GM12878 (cell line): ENCODE measurements around the gene GLT6D1. TPM values are rescaled to one million over a fixed set of nuclear protein-coding genes. Genes with fewer than 3 reads are reported as not detected.

Experiments used
- ATAC-seq: fragments of 200-7000 bp; cut with Tn5 transposase; 3 replicates; pipeline ENCODE4 v1.9.1; 2020; ENCODE audit warnings: mild to moderate bottlenecking, moderate library complexity
- BruUV-seq: library from RNA; stranded (reverse); fragments of 400-500 nt; replicated peaks from 2 replicates; lab custom pipeline; 2021; lab: Mats Ljungman, UMichigan
- CTCF ChIA-PET: fragments of 300-600 bp; sonication (Branson Sonifier 250); formaldehyde crosslinking; extraction: SDS; loops from one replicate; lab custom pipeline; 2021; ENCODE audit warnings: inconsistent platforms; lab: Yijun Ruan, JAX
- POLR2A ChIA-PET: fragments of 350-600 bp; formaldehyde crosslinking; extraction: SDS; loops from one replicate; lab custom pipeline; 2021; ENCODE audit warnings: inconsistent platforms; lab: Charles Lee
- RAD21 ChIA-PET: fragments of 300-600 bp; sonication (Branson Sonifier 250); formaldehyde crosslinking; loops from one replicate; lab custom pipeline; 2023; ENCODE audit warnings: antibody characterized with exemption; ENCODE audit not compliant: unreplicated experiment; lab: Charles Lee
- SMC1A ChIA-PET: fragments of 300-600 bp; sonication (Branson Sonifier 250); formaldehyde crosslinking; loops from one replicate; lab custom pipeline; 2023; ENCODE audit not compliant: unreplicated experiment, uncharacterized antibody; lab: Charles Lee
- DNase-seq: peaks from one replicate; pipeline ENCODE4 v3.0.0-alpha.2; 2011; ENCODE audit warnings: low read depth, low spot score
- FAIRE-seq: peaks from 3 replicates; lab custom pipeline; 2011; peaks lifted over from hg19 to GRCh38; lab: Jason Lieb, UNC
- H2AFZ ChIP-seq: 2 replicates; pipeline ENCODE4 v1.6.0; 2011; ENCODE audit warnings: low read depth, low read length, control low read depth; ENCODE audit not compliant: control insufficient read depth
- H3K27ac ChIP-seq: 2 replicates; pipeline ENCODE4 v1.5.1; 2011; ENCODE audit warnings: control low read depth; ENCODE audit not compliant: control insufficient read depth, insufficient read depth
- H3K27me3 ChIP-seq, 2 experiments: replicated peaks in 1 of 2; 2 replicates each; pipeline versions ENCODE4 v1.6.0 to v1.6.1; 2011; ENCODE audit warnings: low read length in 1 of 2; ENCODE audit not compliant: control insufficient read depth in 2 of 2, insufficient read depth in 2 of 2
- H3K36me3 ChIP-seq, 2 experiments: 2 replicates each; pipeline ENCODE4 v1.5.1; 2011; ENCODE audit warnings: low read length in 1 of 2; ENCODE audit not compliant: control insufficient read depth in 2 of 2, insufficient read depth in 2 of 2
- H3K4me1 ChIP-seq: 2 replicates; pipeline ENCODE4 v1.6.1; 2011; ENCODE audit warnings: mild to moderate bottlenecking, low read length, moderate library complexity, mixed read lengths; ENCODE audit not compliant: control insufficient read depth, insufficient read depth
- H3K4me2 ChIP-seq: 2 replicates; pipeline ENCODE4 v1.6.0; 2011; ENCODE audit warnings: control low read depth; ENCODE audit not compliant: control insufficient read depth, insufficient read depth
- H3K4me3 ChIP-seq: fragments of 200-600 bp; sonication (generic); 2 replicates; pipeline ENCODE4 v1.5.1; 2016
- H3K79me2 ChIP-seq: 2 replicates; pipeline ENCODE4 v1.6.0; 2011; ENCODE audit warnings: low read length; ENCODE audit not compliant: control insufficient read depth, insufficient read depth
- H3K9ac ChIP-seq: 2 replicates; pipeline ENCODE4 v1.8.0; 2011; ENCODE audit warnings: low read length, control low read depth, mixed read lengths; ENCODE audit not compliant: control insufficient read depth, insufficient read depth
- H3K9me3 ChIP-seq: replicated peaks from 3 replicates; pipeline ENCODE4 v1.5.1; 2011; ENCODE audit warnings: mild to moderate bottlenecking, low read length; ENCODE audit not compliant: control insufficient read depth, insufficient read depth
- H4K20me1 ChIP-seq: 2 replicates; pipeline ENCODE4 v1.6.0; 2011; ENCODE audit not compliant: control insufficient read depth, insufficient read depth
- ESRRA ChIP-seq: IDR thresholded peaks from 2 replicates; pipeline ENCODE4 v1.6.1; 2012; ENCODE audit warnings: mild to moderate bottlenecking, low read length, improper control_type of control experiment
- GABPA ChIP-seq: IDR thresholded peaks from 2 replicates; pipeline ENCODE4 v1.6.1; 2014; ENCODE audit warnings: antibody characterized with exemption, low read depth, mild to moderate bottlenecking, inconsistent platforms
- GATAD2B ChIP-seq: fragments of 450-650 bp; conservative IDR thresholded peaks from 2 replicates; pipeline ENCODE4 v1.6.1; 2017; ENCODE audit warnings: low read depth, mild to moderate bottlenecking, moderate library complexity
- IKZF1 ChIP-seq: fragments of 450-650 bp; conservative IDR thresholded peaks from 2 replicates; pipeline ENCODE4 v1.6.1; 2017; ENCODE audit warnings: antibody characterized with exemption, mild to moderate bottlenecking
- MTA3 ChIP-seq: IDR thresholded peaks from 2 replicates; pipeline ENCODE4 v1.6.1; 2012; ENCODE audit warnings: low read length, inconsistent platforms, borderline replicate concordance
- PAX5 ChIP-seq: IDR thresholded peaks from 2 replicates; pipeline ENCODE4 v1.6.1; 2011; ENCODE audit warnings: low read depth, low read length, borderline replicate concordance
- PML ChIP-seq: IDR thresholded peaks from 2 replicates; pipeline ENCODE4 v1.6.1; 2012; ENCODE audit warnings: low read length, inconsistent platforms
- POLR2AphosphoS2 ChIP-seq: IDR thresholded peaks from 2 replicates; pipeline ENCODE4 v1.6.1; 2011; ENCODE audit warnings: low read depth, mild to moderate bottlenecking, low read length, improper control_type of control experiment, moderate library complexity
- RAD21 ChIP-seq: IDR thresholded peaks from 2 replicates; pipeline ENCODE4 v1.6.1; 2011; ENCODE audit warnings: mild to moderate bottlenecking, low read depth, low read length, moderate library complexity; ENCODE audit not compliant: insufficient read depth
- RB1 ChIP-seq: fragments of 450-650 bp; formaldehyde crosslinking; IDR thresholded peaks from 2 replicates; pipeline ENCODE4 v1.6.1; 2017; ENCODE audit warnings: mild to moderate bottlenecking, borderline replicate concordance
- RBBP5 ChIP-seq: fragments of 200-600 bp; sonication (generic); conservative IDR thresholded peaks from 2 replicates; pipeline ENCODE4 v1.6.1; 2016
- RCOR1 ChIP-seq: conservative IDR thresholded peaks from 2 replicates; pipeline ENCODE4 v1.6.1; 2012; ENCODE audit warnings: low read depth, low read length, improper control_type of control experiment
- RELA ChIP-seq: fragments of 450-650 bp; IDR thresholded peaks from 2 replicates; pipeline ENCODE4 v1.8.0; 2014; ENCODE audit warnings: borderline replicate concordance; ENCODE audit not compliant: partially characterized antibody
- SIN3A ChIP-seq: IDR thresholded peaks from 2 replicates; pipeline ENCODE4 v1.6.1; 2012; ENCODE audit warnings: low read depth, low read length, improper control_type of control experiment
- SIX5 ChIP-seq: IDR thresholded peaks from 2 replicates; pipeline ENCODE4 v1.6.1; 2011; ENCODE audit warnings: mild to moderate bottlenecking, low read depth, low read length, moderate library complexity; ENCODE audit not compliant: severe bottlenecking
- SREBF1 ChIP-seq: IDR thresholded peaks from 2 replicates; pipeline ENCODE4 v1.6.1; 2012; ENCODE audit warnings: mild to moderate bottlenecking, low read length
- WRNIP1 ChIP-seq: IDR thresholded peaks from 2 replicates; pipeline ENCODE4 v1.6.1; 2011; ENCODE audit warnings: low read depth, low read length, improper control_type of control experiment, borderline replicate concordance
- ZNF384 ChIP-seq: IDR thresholded peaks from 2 replicates; pipeline ENCODE4 v1.6.1; 2012; ENCODE audit warnings: low read depth, mild to moderate bottlenecking, low read length, improper control_type of control experiment, borderline replicate concordance
- WGBS: methylation state at CpG from one replicate; pipeline ENCODE4 v1.1.6; 2016; ENCODE audit warnings: low lambda C conversion rate; ENCODE audit not compliant: insufficient replicate concordance, insufficient coverage; ENCODE audit errors: missing lambda C conversion rate; 5-methylcytosine and 5-hydroxymethylcytosine counted together
- in situ Hi-C: fragments of 300-500 bp; cut with MboI; formaldehyde crosslinking; loops from 9 replicates; pipeline ENCODE4 v1.14.3; 2018; ENCODE audit warnings: mixed read lengths
- intact Hi-C: fragments of 100-400 bp; cut with micrococcal nuclease; formaldehyde crosslinking; loops from one replicate; pipeline ENCODE4 v1.14.2; 2022; ENCODE audit not compliant: unreplicated experiment
- polyA plus RNA-seq, 11 experiments: library from polyadenylated mRNA; depleted of rRNA in 4 of 11; unstranded in 6 of 11; stranded (reverse) in 5 of 11; fragments of >200 nt; fragmentation: Nextera tagmentation in 4 of 11; fragmentation: Illumina TruSeq in 1 of 11; extraction: Ambion mirVana in 4 of 11; extraction: Trizol in 1 of 11; gene quantifications; 1 replicate in 1 of 11; 2 replicates in 10 of 11; pipeline versions ENCODE4 v1.2.1 to v1.2.3, GENCODE V29; 2011 to 2016; ENCODE audit warnings: inconsistent platforms in 2 of 11, missing spikeins in 2 of 11, low read depth in 1 of 11
- total RNA-seq, 4 experiments: library from RNA; depleted of rRNA in 3 of 4; stranded (reverse); fragments of >200 nt in 3 of 4; fragmentation: Illumina TruSeq in 1 of 4; extraction: Trizol in 1 of 4; gene quantifications; 2 replicates each; pipeline versions ENCODE4 v1.2.1 to v1.2.3, GENCODE V29; 2013 to 2021

GLT6D1 gene
- total and polyA plus RNA-seq, 10 of the 15 experiments (the other 5 are each of a cell fraction or from before 2014, with no cell fraction given): not detected

DNA sequence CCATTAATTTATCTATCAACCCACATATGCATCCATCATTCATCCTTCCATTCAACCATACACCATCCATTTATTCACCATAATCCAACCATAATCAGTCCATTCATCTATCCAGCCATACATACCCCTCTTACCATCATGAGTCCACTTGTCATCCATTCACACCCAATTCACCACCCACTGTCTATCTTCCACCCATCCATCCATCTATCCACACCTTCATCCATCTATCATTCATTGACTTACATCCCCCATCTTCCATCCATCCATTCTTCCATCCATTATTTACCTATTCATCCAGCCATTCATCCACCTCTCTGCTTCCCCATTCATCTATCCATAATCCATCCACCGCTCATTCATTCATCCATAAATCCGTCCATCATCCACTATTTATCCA lies 60.0 kb downstream of the GLT6D1 start:
- Histone ChIP-seq H3K36me3 (no peaks in the 10 kb centered on the region), H4K20me1 (no peaks in the 10 kb centered on the region), H3K4me2 (no peak overlapping the region), H3K27ac (no peak overlapping the region), H3K4me3 (no peak overlapping the region), H3K4me1 (no peaks in the 10 kb centered on the region), H3K9me3 (no peaks in the 10 kb centered on the region), H3K9ac (no peak overlapping the region), H2AFZ (no peak overlapping the region), H3K79me2 (no peaks in the 10 kb centered on the region), H3K27me3 (no peaks in the 10 kb centered on the region)
- SMC1A ChIA-PET: no interaction called here
- POLR2A ChIA-PET: no interaction called here
- no peak for ATAC-seq
- TF ChIP-seq RBBP5 (no peak), SIN3A (no peak), POLR2AphosphoS2 (no peak), RB1 (no peak), ZNF384 (no peak), PML (no peak), WRNIP1 (no peak), GABPA (no peak), RAD21 (no peak), RELA (no peak), IKZF1 (no peak), SREBF1 (no peak), RCOR1 (no peak), GATAD2B (no peak), SIX5 (no peak), MTA3 (no peak), PAX5 (no peak), ESRRA (no peak)
- BruUV-seq: no TSS peak
- no peak for FAIRE-seq
- WGBS: 6% methylated on average over 2 of the region's 2 CpGs
- RAD21 ChIA-PET: no interaction called here
- in situ Hi-C loops: no loop called here
- no peak for DNase-seq
- CTCF ChIA-PET: no interaction called here
- intact Hi-C loops: no loop called here
